GM23338 (cell line): Measurements from ENCODE around the gene DVL1. TPM values are rescaled to one million over a fixed set of nuclear protein-coding genes. Genes with fewer than 3 reads are reported as not detected.

Experiments used
- ATAC-seq: fragments of 200-7000 bp; cut with Tn5 transposase; 3 replicates; pipeline ENCODE4 v1.9.1; 2020
- DNase-seq: peaks from one replicate; pipeline ENCODE4 v3.0.0-alpha.2; 2015; ENCODE audit warnings: low spot score
- H2AFZ ChIP-seq: fragments of 200-600 bp; sonication (generic); 2 replicates; pipeline ENCODE4 v1.8.0; 2016; ENCODE audit warnings: antibody characterized with exemption, mild to moderate bottlenecking, moderate library complexity
- H3F3A ChIP-seq: fragments of 200-600 bp; sonication (generic); replicated peaks from 2 replicates; pipeline ENCODE4 v1.8.0; 2017; ENCODE audit warnings: antibody characterized with exemption, mixed run types, low read depth
- H3K27ac ChIP-seq: fragments of 200-600 bp; sonication (generic); 2 replicates; pipeline ENCODE4 v1.6.1; 2016; ENCODE audit warnings: low read depth
- H3K27me3 ChIP-seq: fragments of 200-600 bp; sonication (generic); 2 replicates; pipeline ENCODE4 v1.8.0; 2016; ENCODE audit warnings: mild to moderate bottlenecking, mixed run types, moderate library complexity; ENCODE audit not compliant: insufficient read depth
- H3K36me3 ChIP-seq: fragments of 200-600 bp; sonication (generic); 2 replicates; pipeline ENCODE4 v1.8.0; 2016; ENCODE audit warnings: mild to moderate bottlenecking; ENCODE audit not compliant: insufficient read depth
- H3K4me1 ChIP-seq: fragments of 200-600 bp; sonication (generic); 2 replicates; pipeline ENCODE4 v1.8.0; 2016; ENCODE audit warnings: mild to moderate bottlenecking, moderate library complexity; ENCODE audit not compliant: insufficient read depth
- H3K4me2 ChIP-seq: fragments of 200-600 bp; sonication (generic); 2 replicates; pipeline ENCODE4 v1.7.1; 2017; ENCODE audit warnings: mixed run types
- H3K4me3 ChIP-seq: fragments of 200-600 bp; sonication (generic); 2 replicates; pipeline ENCODE4 v1.6.1; 2016; ENCODE audit warnings: mixed run types
- H3K79me2 ChIP-seq: fragments of 200-600 bp; sonication (generic); replicated peaks from 2 replicates; pipeline ENCODE4 v1.8.0; 2017; ENCODE audit warnings: mild to moderate bottlenecking; ENCODE audit not compliant: insufficient read depth
- H3K9me2 ChIP-seq: fragments of 200-600 bp; sonication (generic); 2 replicates; pipeline ENCODE4 v1.8.0; 2017; ENCODE audit not compliant: insufficient read depth
- H4K20me1 ChIP-seq: fragments of 200-600 bp; sonication (generic); replicated peaks from 2 replicates; pipeline ENCODE4 v1.8.0; 2017; ENCODE audit warnings: mild to moderate bottlenecking; ENCODE audit not compliant: insufficient read depth
- H3K27ac Mint-ChIP-seq: 2 replicates; pipeline ENCODE4 v1.8.0; 2020; ENCODE audit warnings: inconsistent platforms, mild to moderate bottlenecking, moderate library complexity, mixed read lengths
- H3K27me3 Mint-ChIP-seq: 3 replicates; pipeline ENCODE4 v1.8.0; 2022; ENCODE audit warnings: low read depth, mild to moderate bottlenecking, moderate library complexity, mixed read lengths, inconsistent platforms; ENCODE audit not compliant: insufficient read depth, poor library complexity
- H3K36me3 Mint-ChIP-seq: 3 replicates; pipeline ENCODE4 v1.8.0; 2021; ENCODE audit warnings: low read depth, mild to moderate bottlenecking, inconsistent platforms, moderate library complexity, mixed read lengths
- H3K4me1 Mint-ChIP-seq: 3 replicates; pipeline ENCODE4 v1.8.0; 2020; ENCODE audit warnings: mild to moderate bottlenecking, inconsistent platforms, mixed read lengths
- H3K4me3 Mint-ChIP-seq: 3 replicates; pipeline ENCODE4 v1.8.0; 2021; ENCODE audit warnings: moderate library complexity, mild to moderate bottlenecking, inconsistent platforms, mixed read lengths
- H3K9me3 Mint-ChIP-seq: 3 replicates; pipeline ENCODE4 v1.8.0; 2020; ENCODE audit warnings: moderate library complexity, mild to moderate bottlenecking, inconsistent platforms, mixed read lengths
- CREB1 ChIP-seq: fragments of 250-450 bp; sonication (Bioruptor Pico); IDR thresholded peaks from 2 replicates; pipeline ENCODE4 v1.5.0; 2020; ENCODE audit warnings: low read depth, mild to moderate bottlenecking, moderate library complexity
- CTCF ChIP-seq, 2 experiments: fragments of 200-600 bp in 1 of 2; sonication (generic) in 1 of 2; conservative IDR thresholded peaks; 2 replicates each; pipeline versions ENCODE4 v1.5.1 to v1.6.1; 2016 to 2017; ENCODE audit warnings: antibody characterized with exemption in 2 of 2, low read depth in 2 of 2, mild to moderate bottlenecking in 2 of 2, moderate library complexity in 1 of 2
- ETS1 ChIP-seq: IDR thresholded peaks from 2 replicates; pipeline ENCODE4 v1.6.1; 2016; ENCODE audit warnings: antibody characterized with exemption
- EZH2 ChIP-seq: fragments of 200-600 bp; sonication (generic); IDR thresholded peaks from one replicate; pipeline ENCODE4 v1.8.0; 2017; ENCODE audit warnings: antibody characterized with exemption, mild to moderate bottlenecking, low read depth; ENCODE audit not compliant: unreplicated experiment
- EZH2phosphoT487 ChIP-seq: fragments of 200-600 bp; sonication (generic); IDR thresholded peaks from one replicate; pipeline ENCODE4 v1.8.1; 2018; ENCODE audit warnings: antibody characterized with exemption; ENCODE audit not compliant: unreplicated experiment
- JUNB ChIP-seq: IDR thresholded peaks from one replicate; pipeline ENCODE4 v1.6.1; 2016; ENCODE audit warnings: antibody characterized with exemption; ENCODE audit not compliant: unreplicated experiment
- NANOG ChIP-seq: IDR thresholded peaks from 2 replicates; pipeline ENCODE4 v1.6.1; 2016; ENCODE audit warnings: antibody characterized with exemption, borderline replicate concordance
- POLR2AphosphoS5 ChIP-seq: IDR thresholded peaks from 2 replicates; pipeline ENCODE4 v1.6.1; 2016; ENCODE audit warnings: antibody characterized with exemption, low read depth
- REST ChIP-seq: IDR thresholded peaks from one replicate; pipeline ENCODE4 v1.6.1; 2018; ENCODE audit warnings: antibody characterized with exemption; ENCODE audit not compliant: unreplicated experiment
- STAT1 ChIP-seq: IDR thresholded peaks from one replicate; pipeline ENCODE4 v1.6.1; 2016; ENCODE audit warnings: antibody characterized with exemption; ENCODE audit not compliant: unreplicated experiment
- ZNF114 ChIP-seq: fragments of 250-450 bp; sonication (Bioruptor Pico); IDR thresholded peaks from 2 replicates; pipeline ENCODE4 v1.5.0; 2020; ENCODE audit warnings: mild to moderate bottlenecking, moderate library complexity
- ZNF331 ChIP-seq: fragments of 250-450 bp; sonication (Bioruptor Pico); IDR thresholded peaks from 2 replicates; pipeline ENCODE4 v1.5.0; 2020; ENCODE audit warnings: low read depth, mild to moderate bottlenecking, moderate library complexity
- ZNF462 ChIP-seq: fragments of 250-450 bp; sonication (Bioruptor Pico); IDR thresholded peaks from 2 replicates; pipeline ENCODE4 v1.5.0; 2020; ENCODE audit warnings: mild to moderate bottlenecking, moderate library complexity
- polyA plus RNA-seq: library from polyadenylated mRNA; unstranded; fragments of >200 nt; fragmentation: Nextera tagmentation; extraction: Ambion mirVana; gene quantifications from 2 replicates; pipeline ENCODE4 v1.2.1, GENCODE V29; 2016
- total RNA-seq: library from RNA; depleted of rRNA; stranded (reverse); fragments of >200 nt; shearing (Covaris generic); gene quantifications from 2 replicates; pipeline ENCODE4 v1.2.3, GENCODE V29; 2014

DVL1 gene
- total and polyA plus RNA-seq, 2 experiments from 2014 or later: 13.5 to 69.7 TPM

- TF ChIP-seq POLR2AphosphoS5: no peak
- TF ChIP-seq STAT1: no peak
- TF ChIP-seq NANOG: no peak
- TF ChIP-seq CREB1 (CRISPR knock-in tag): no peak
- no peak for TF ChIP-seq EZH2
- no peak for TF ChIP-seq EZH2phosphoT487
- TF ChIP-seq REST: no peak
- TF ChIP-seq ZNF462 (CRISPR knock-in tag): no peak
- no peak for TF ChIP-seq ZNF331 (CRISPR knock-in tag)
- no peak for TF ChIP-seq CTCF (conservative IDR thresholded peaks at IDR 0.05; ENCODE audit: low read depth in 2 of 2)
- no peak for TF ChIP-seq ETS1
- TF ChIP-seq ZNF114 (CRISPR knock-in tag): no peak
- no peak for TF ChIP-seq JUNB
- no peak for ATAC-seq
- H3K4me3 ChIP-seq: no peak overlapping the region
- peaks cover 11% of the 10 kb centered on the region for H3F3A ChIP-seq
- H4K20me1 ChIP-seq: peaks cover 3% of the 10 kb centered on the region
- Mint-ChIP-seq H3K36me3 (peaks cover 18% of the 10 kb centered on the region), H3K4me1 (peaks cover 9% of the 10 kb centered on the region), H3K4me3 (no peak overlapping the region), H3K27ac (no peak overlapping the region), H3K27me3 (peaks cover 6% of the 10 kb centered on the region), H3K9me3 (no peaks in the 10 kb centered on the region; the same call in 2 of the 3 replicates)
- no peak overlapping the region for H3K27ac ChIP-seq
- no peak overlapping the region for H2AFZ ChIP-seq
- no peak overlapping the region for H3K4me2 ChIP-seq
- no peak for DNase-seq
- H3K27me3 ChIP-seq: no peaks in the 10 kb centered on the region
- H3K36me3 ChIP-seq: no peaks in the 10 kb centered on the region
- peaks cover 4% of the 10 kb centered on the region; the same call in 1 of the 2 replicates for H3K4me1 ChIP-seq
- H3K79me2 ChIP-seq: peaks cover 14% of the 10 kb centered on the region
- no peaks in the 10 kb centered on the region for H3K9me2 ChIP-seq
Measured at GRCh38 chr1:1342584-1343115, 6.6 kb downstream of the DVL1 start.
